Parathyroid adenoma (tissue), 2 donors: Measurements from ENCODE around the gene SPOUT1.
A peak's percentile ranks its signal among the peaks of the same experiment; 100 is the strongest.

Experiments
- H2AFZ ChIP-seq: fragments of 300-600 bp; sonication (generic); one replicate; pipeline ENCODE4 v1.7.0; 2017; ENCODE audit warnings: antibody characterized with exemption, mild to moderate bottlenecking
- H3K27ac ChIP-seq: fragments of 300-600 bp; sonication (generic); one replicate; pipeline ENCODE4 v1.7.0; 2017
- H3K27me3 ChIP-seq: fragments of 300-600 bp; sonication (generic); one replicate; pipeline ENCODE4 v1.7.0; 2017; ENCODE audit warnings: low read length; ENCODE audit not compliant: control insufficient read depth, insufficient read depth
- H3K36me3 ChIP-seq: fragments of 300-600 bp; sonication (generic); one replicate; pipeline ENCODE4 v1.7.0; 2017; ENCODE audit warnings: low read length; ENCODE audit not compliant: control insufficient read depth, insufficient read depth
- H3K4me1 ChIP-seq: fragments of 300-600 bp; sonication (generic); one replicate; pipeline ENCODE4 v1.7.0; 2017; ENCODE audit warnings: control low read depth
- H3K4me2 ChIP-seq: fragments of 300-600 bp; sonication (generic); one replicate; pipeline ENCODE4 v1.7.0; 2017; ENCODE audit warnings: low read length
- H3K4me3 ChIP-seq: fragments of 300-600 bp; sonication (generic); one replicate; pipeline ENCODE4 v1.7.0; 2017; ENCODE audit warnings: low read depth, low read length
- H3K79me2 ChIP-seq: fragments of 300-600 bp; sonication (generic); one replicate; pipeline ENCODE4 v1.7.0; 2017; ENCODE audit warnings: control low read depth
- H3K9ac ChIP-seq: fragments of 300-600 bp; sonication (generic); one replicate; pipeline ENCODE4 v1.7.0; 2017; ENCODE audit warnings: mild to moderate bottlenecking
- H3K9me3 ChIP-seq: fragments of 300-600 bp; sonication (generic); one replicate; pipeline ENCODE4 v1.7.0; 2017; ENCODE audit warnings: low read length; ENCODE audit not compliant: control insufficient read depth
- TF ChIP-seq, protein P1 (sequence below): fragments of 300-600 bp; sonication (generic); IDR thresholded peaks from one replicate; pipeline ENCODE4 v1.7.0; 2017; ENCODE audit warnings: antibody characterized with exemption, mild to moderate bottlenecking
- donor health status: primary hyperparathyroidism.

Gene SPOUT1

DNA sequence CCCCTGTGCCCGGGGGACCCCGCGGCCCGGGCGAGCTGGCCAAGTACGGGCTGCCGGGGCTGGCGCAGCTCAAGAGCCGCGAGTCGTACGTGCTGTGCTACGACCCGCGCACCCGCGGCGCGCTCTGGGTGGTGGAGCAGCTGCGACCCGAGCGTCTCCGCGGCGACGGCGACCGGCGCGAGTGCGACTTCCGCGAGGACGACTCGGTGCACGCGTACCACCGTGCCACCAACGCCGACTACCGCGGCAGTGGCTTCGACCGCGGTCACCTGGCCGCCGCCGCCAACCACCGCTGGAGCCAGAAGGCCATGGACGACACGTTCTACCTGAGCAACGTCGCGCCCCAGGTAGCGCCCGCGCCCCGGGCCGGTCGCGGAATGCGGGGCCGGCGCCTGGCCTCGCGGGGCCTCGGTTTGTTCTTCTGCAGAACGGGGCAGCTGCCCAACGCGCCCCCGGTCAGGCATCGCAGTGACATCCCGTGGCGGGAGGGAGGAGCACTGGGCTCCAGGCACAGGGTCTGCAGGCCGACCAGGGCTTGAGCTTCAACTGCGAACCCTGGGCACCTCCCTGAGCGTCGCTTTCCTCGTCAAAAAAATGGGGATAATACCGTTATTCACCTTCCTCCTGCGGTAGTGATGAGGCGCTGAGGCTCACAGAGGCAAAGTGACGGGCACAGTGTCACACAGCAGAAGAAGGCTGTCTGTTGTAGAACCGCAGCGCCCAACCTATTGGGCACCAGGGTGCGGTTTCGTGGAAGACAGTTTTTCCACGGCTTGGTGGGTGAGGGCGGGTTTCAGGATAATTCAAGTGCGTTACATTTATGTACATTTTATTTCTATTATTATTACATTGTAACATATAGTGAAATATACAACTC, 10.5 kb downstream of the SPOUT1 start:
- Histone ChIP-seq H3K27me3 (no peaks in the 10 kb centered on the region), H3K27ac (no peak overlapping the region), H2AFZ (peak overlapping the region; percentile 62), H3K9ac (no peak overlapping the region), H3K4me1 (no peaks in the 10 kb centered on the region), H3K79me2 (no peaks in the 10 kb centered on the region), H3K4me2 (peak overlapping the region; percentile 95), H3K36me3 (no peaks in the 10 kb centered on the region), H3K9me3 (no peaks in the 10 kb centered on the region), H3K4me3 (peak overlapping the region; percentile 66)
- TF ChIP-seq, protein P1, sequence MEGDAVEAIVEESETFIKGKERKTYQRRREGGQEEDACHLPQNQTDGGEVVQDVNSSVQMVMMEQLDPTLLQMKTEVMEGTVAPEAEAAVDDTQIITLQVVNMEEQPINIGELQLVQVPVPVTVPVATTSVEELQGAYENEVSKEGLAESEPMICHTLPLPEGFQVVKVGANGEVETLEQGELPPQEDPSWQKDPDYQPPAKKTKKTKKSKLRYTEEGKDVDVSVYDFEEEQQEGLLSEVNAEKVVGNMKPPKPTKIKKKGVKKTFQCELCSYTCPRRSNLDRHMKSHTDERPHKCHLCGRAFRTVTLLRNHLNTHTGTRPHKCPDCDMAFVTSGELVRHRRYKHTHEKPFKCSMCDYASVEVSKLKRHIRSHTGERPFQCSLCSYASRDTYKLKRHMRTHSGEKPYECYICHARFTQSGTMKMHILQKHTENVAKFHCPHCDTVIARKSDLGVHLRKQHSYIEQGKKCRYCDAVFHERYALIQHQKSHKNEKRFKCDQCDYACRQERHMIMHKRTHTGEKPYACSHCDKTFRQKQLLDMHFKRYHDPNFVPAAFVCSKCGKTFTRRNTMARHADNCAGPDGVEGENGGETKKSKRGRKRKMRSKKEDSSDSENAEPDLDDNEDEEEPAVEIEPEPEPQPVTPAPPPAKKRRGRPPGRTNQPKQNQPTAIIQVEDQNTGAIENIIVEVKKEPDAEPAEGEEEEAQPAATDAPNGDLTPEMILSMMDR = no peak

- Histone ChIP-seq H3K27me3 (no peaks in the 10 kb centered on the region), H3K36me3 (no peaks in the 10 kb centered on the region), H3K79me2 (no peaks in the 10 kb centered on the region), H3K4me3 (peak within 1 kb of the TSS; percentile 66), H3K4me1 (no peaks in the 10 kb centered on the region), H3K4me2 (peak within 1 kb of the TSS; percentile 95), H2AFZ (peak within 1 kb of the TSS; percentile 90), H3K27ac (peak within 1 kb of the TSS; percentile 77), H3K9me3 (no peaks in the 10 kb centered on the region), H3K9ac (no peak within 1 kb of the TSS)
- TF ChIP-seq, protein P1 = peak; percentile 91
Observed at GRCh38 chr9:128818099-128818838, 11.3 kb downstream of the SPOUT1 start, which contains the start of gene ENDOG. Gene ENDOG (plus strand): TSS chr9:128818500. CDS start chr9:128818685, 185 bp downstream.

GRCh38 chr9:128810873-128811272, 18.7 kb downstream of the SPOUT1 start:
- H3K9ac ChIP-seq = no peak overlapping the region
- no peaks in the 10 kb centered on the region for H3K9me3 ChIP-seq
- TF ChIP-seq, protein P1 = no peak
- H3K36me3 ChIP-seq = no peaks in the 10 kb centered on the region
- H2AFZ ChIP-seq = no peak overlapping the region
- H3K79me2 ChIP-seq = no peaks in the 10 kb centered on the region
- H3K4me3 ChIP-seq = no peak overlapping the region
- H3K27ac ChIP-seq = no peak overlapping the region
- H3K4me2 ChIP-seq = no peak overlapping the region
- H3K4me1 ChIP-seq = no peaks in the 10 kb centered on the region
- no peaks in the 10 kb centered on the region for H3K27me3 ChIP-seq

DNA sequence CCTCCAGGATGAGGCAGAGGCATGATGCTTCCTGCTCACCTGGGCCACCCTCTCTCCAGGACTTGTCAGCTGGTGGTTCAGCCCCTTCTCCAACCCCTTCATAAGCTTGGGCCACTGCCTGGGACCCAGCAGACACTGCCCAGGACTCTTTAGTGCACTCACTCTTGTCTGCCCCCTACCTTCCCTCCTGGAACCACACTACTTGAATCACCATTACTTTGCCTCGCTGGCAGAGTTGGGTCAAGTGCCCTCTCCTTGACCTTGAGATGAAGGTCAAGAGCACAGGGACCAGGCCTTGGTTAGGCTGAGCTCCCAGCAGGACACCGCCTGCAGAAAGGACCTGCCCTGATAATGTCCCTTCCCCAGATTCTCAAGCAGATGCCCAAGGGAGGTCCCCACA, 19.8 kb downstream of the SPOUT1 start:
- Histone ChIP-seq H3K4me3 (no peak overlapping the region), H3K9ac (no peak overlapping the region), H3K27me3 (no peaks in the 10 kb centered on the region), H3K4me2 (no peak overlapping the region), H3K9me3 (no peaks in the 10 kb centered on the region), H3K4me1 (no peaks in the 10 kb centered on the region), H3K79me2 (no peaks in the 10 kb centered on the region), H3K27ac (no peak overlapping the region), H2AFZ (no peak overlapping the region), H3K36me3 (no peaks in the 10 kb centered on the region)
- TF ChIP-seq, protein P1 = no peak
